Psoas muscle (tissue), 8 donors: ENCODE results near the gene MYO1F. TPM values are rescaled to one million over a fixed set of nuclear protein-coding genes. Genes with fewer than 3 reads are reported as not detected.

Experiments
- ATAC-seq, 4 donors: fragments of 200-7000 bp; cut with Tn5 transposase; one replicate each; pipeline ENCODE4 v1.9.1; 2020; ENCODE audit warnings: moderate library complexity in 3 of 4, mild to moderate bottlenecking in 2 of 4
- DNase-seq, 2 donors: peaks; one replicate each; pipeline ENCODE4 v3.0.0-alpha.2; 2020
- H3K27ac ChIP-seq: fragments of 200-600 bp; one replicate; pipeline ENCODE4 v1.8.0; 2022
- H3K27me3 ChIP-seq, 3 donors: fragments of 200-600 bp in 1 of 3; one replicate each; pipeline versions ENCODE4 v1.6.1 to v1.8.0; 2013 to 2022; ENCODE audit warnings: low read length in 2 of 3, mild to moderate bottlenecking in 2 of 3, moderate library complexity in 1 of 3; ENCODE audit not compliant: insufficient read depth in 3 of 3
- H3K36me3 ChIP-seq, 2 donors: fragments of 200-600 bp in 1 of 2; one replicate each; pipeline versions ENCODE4 v1.6.1 to v1.8.0; 2013 to 2022; ENCODE audit warnings: low read depth in 1 of 2, mild to moderate bottlenecking in 1 of 2, moderate library complexity in 1 of 2; ENCODE audit not compliant: insufficient read depth in 1 of 2
- H3K4me1 ChIP-seq: fragments of 200-600 bp; one replicate; pipeline ENCODE4 v1.8.0; 2022
- H3K4me3 ChIP-seq: fragments of 200-600 bp; one replicate; pipeline ENCODE4 v1.8.0; 2022; ENCODE audit warnings: mild to moderate bottlenecking
- H3K9me3 ChIP-seq: fragments of 200-600 bp; one replicate; pipeline ENCODE4 v1.8.0; 2022
- WGBS, 3 donors: extraction: QIAGEN DNeasy Blood & Tissue Kit; methylation state at CpG; one replicate each; pipeline versions ENCODE4 v1.1.6 to v1.1.7; 2013; 5-methylcytosine and 5-hydroxymethylcytosine counted together
- intact Hi-C, 2 donors: fragments of 100-400 bp; cut with DNase I; formaldehyde crosslinking; loops; one replicate each; pipeline versions ENCODE4 v1.11.0 to v1.14.2; 2022
- polyA plus RNA-seq, 3 donors: library from polyadenylated mRNA; stranded (reverse); fragments of 200-250 nt; gene quantifications; one replicate each; pipeline ENCODE4 v1.2.3, GENCODE V29; 2013
- total RNA-seq, 4 donors: library from RNA; stranded (reverse); fragmentation: NEBNext Ultra II Directional in 2 of 4; extraction: Animal tissue kit (Norgen Biotek cat#: 25700) in 2 of 4; gene quantifications; one replicate each; pipeline versions ENCODE4 v1.2.1 to v1.2.4, GENCODE V29; 2021 to 2023
- TF ChIP-seq, protein P1 (sequence below): fragments of 200-600 bp; IDR thresholded peaks from one replicate; pipeline ENCODE4 v1.8.0; 2022; ENCODE audit warnings: antibody characterized with exemption
- donor health status: healthy with polysubstance abuse.
- donor health status: DM: no; HTN: no; CAD: no; lungs with moderate emphysema.
- donor health status: Bipolar disorder and iron deficiency.
- donor health status: healthy.
- donor health status: DM: yes; HTN: yes; CAD: no.
- donor health status: DM: no; HTN: no; CAD: no.
- donor health status: DM: no; HTN: no; CAD: no.
- donor health status: DM: yes; HTN: yes; CAD: no.

The MYO1F gene
- total and polyA plus RNA-seq, 7 donors, result 1.00 to 6.3 (median 3.5) TPM

DNA sequence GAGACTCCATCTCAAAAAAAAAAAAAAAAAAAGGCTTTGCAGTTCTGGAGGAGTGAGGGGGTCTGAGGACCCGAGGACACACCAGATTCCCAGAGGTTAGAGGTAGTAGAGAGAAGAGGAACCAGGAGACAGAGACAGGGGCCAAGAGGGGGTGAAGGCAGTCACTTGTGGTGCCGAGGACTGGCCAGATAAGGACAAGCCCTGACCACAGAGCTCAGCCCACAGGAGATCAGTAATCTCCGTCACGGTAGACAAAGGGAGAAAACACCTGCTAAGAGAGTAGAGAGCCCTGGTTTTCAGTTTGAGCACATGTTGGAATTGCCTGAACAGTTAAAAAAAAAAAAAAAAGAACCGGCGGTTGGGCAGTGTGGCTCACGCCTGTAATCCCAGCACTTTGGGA lies 73.1 kb downstream of the MYO1F start:
- Histone ChIP-seq H3K9me3 (no peaks in the 10 kb centered on the region), H3K4me1 (peaks cover 11% of the 10 kb centered on the region), H3K4me3 (no peak overlapping the region), H3K36me3 (no peaks in the 10 kb centered on the region), H3K27ac (no peak overlapping the region), H3K27me3 (no peaks in the 10 kb centered on the region)
- DNase-seq (no peak), ATAC-seq (no peak)
- 83 to 92% (median 90%) methylated on average over 7 of the region's 7 CpGs for WGBS, 3 donors
- TF ChIP-seq, protein P1, sequence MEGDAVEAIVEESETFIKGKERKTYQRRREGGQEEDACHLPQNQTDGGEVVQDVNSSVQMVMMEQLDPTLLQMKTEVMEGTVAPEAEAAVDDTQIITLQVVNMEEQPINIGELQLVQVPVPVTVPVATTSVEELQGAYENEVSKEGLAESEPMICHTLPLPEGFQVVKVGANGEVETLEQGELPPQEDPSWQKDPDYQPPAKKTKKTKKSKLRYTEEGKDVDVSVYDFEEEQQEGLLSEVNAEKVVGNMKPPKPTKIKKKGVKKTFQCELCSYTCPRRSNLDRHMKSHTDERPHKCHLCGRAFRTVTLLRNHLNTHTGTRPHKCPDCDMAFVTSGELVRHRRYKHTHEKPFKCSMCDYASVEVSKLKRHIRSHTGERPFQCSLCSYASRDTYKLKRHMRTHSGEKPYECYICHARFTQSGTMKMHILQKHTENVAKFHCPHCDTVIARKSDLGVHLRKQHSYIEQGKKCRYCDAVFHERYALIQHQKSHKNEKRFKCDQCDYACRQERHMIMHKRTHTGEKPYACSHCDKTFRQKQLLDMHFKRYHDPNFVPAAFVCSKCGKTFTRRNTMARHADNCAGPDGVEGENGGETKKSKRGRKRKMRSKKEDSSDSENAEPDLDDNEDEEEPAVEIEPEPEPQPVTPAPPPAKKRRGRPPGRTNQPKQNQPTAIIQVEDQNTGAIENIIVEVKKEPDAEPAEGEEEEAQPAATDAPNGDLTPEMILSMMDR, result no peak
- intact Hi-C loops, result loop anchor here in 1 of 2 donors (5.0 kb wide), 1 partner anchor 37 kb away; no protein-coding TSS in a partner anchor

GRCh38 chr19:8503510-8503909 lies 73.7 kb downstream of the MYO1F start:
- no peak overlapping the region for H3K27ac ChIP-seq
- TF ChIP-seq, protein P1, result no peak
- no peaks in the 10 kb centered on the region for H3K27me3 ChIP-seq
- WGBS, 3 donors, result 83 to 93% (median 92%) methylated on average over 7 of the region's 7 CpGs
- DNase-seq, result no peak
- intact Hi-C loops, result loop anchor here in 1 of 2 donors (5.0 kb wide), 1 partner anchor 36 kb away; no protein-coding TSS in a partner anchor
- H3K9me3 ChIP-seq, result no peaks in the 10 kb centered on the region
- H3K36me3 ChIP-seq, result no peaks in the 10 kb centered on the region
- no peak for ATAC-seq
- no peak overlapping the region for H3K4me3 ChIP-seq
- H3K4me1 ChIP-seq, result peaks cover 11% of the 10 kb centered on the region

DNA sequence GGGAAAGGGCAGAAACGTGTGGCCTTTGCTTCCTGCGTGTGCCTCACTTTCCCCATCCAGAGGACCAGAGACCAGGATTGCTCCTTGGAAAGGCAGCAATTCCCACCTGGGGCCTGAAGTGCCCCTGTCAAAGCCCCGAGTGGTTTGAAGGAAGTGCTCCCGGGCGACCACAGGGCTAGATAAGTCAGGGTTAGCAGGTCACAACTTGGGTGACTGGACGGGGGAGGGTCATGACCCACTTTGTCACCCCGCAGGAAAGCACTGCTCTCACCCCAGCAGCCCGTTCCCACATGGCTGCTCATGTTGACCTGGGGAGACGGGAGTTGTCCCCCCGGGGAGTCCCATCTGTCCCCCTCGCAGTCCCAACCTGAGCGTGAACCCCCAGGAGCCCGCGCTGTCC lies 75.3 kb downstream of the MYO1F start:
- H3K4me1 ChIP-seq, result peaks cover 11% of the 10 kb centered on the region
- no peaks in the 10 kb centered on the region for H3K27me3 ChIP-seq
- no peaks in the 10 kb centered on the region for H3K9me3 ChIP-seq
- TF ChIP-seq, protein P1, result no peak
- no peak overlapping the region for H3K27ac ChIP-seq
- H3K36me3 ChIP-seq, result no peaks in the 10 kb centered on the region
- no peak overlapping the region for H3K4me3 ChIP-seq
- DNase-seq (no peak), ATAC-seq (no peak)
- intact Hi-C loops, result loop anchor here in 1 of 2 donors (5.0 kb wide), 1 partner anchor 35 kb away; no protein-coding TSS in a partner anchor
- WGBS, 3 donors, result 74 to 76% (median 74%) methylated on average over 14 of the region's 14 CpGs

DNA sequence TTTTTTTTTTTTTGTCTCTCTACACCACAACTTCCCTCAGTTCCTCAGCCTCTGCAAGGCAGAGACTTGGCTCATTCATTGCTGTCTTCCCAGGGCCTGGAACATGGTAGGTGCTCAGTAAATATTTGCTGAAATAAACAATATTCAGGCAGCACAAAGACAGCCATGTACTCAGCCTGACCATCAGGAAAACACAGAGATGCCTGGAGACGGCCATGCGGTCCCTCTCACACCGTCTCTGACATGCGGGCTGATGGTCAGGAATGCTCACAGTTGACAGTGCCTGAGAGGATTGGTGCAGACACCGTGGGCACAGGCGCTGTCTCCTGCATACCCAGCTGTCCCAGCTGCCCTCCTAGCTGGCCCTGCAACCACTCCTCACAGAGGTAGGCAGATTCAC lies 75.7 kb downstream of the MYO1F start:
- DNase-seq, result no peak
- intact Hi-C loops, result loop anchor here in 1 of 2 donors (5.0 kb wide), 1 partner anchor 34 kb away; no protein-coding TSS in a partner anchor
- Histone ChIP-seq H3K36me3 (no peaks in the 10 kb centered on the region), H3K9me3 (no peaks in the 10 kb centered on the region), H3K27ac (no peak overlapping the region), H3K4me3 (no peak overlapping the region), H3K27me3 (no peaks in the 10 kb centered on the region), H3K4me1 (peaks cover 11% of the 10 kb centered on the region)
- TF ChIP-seq, protein P1, result no peak
- WGBS, 3 donors, result 68 to 83% (median 68%) methylated on average over 6 of the region's 6 CpGs
- no peak for ATAC-seq

GRCh38 chr19:8500158-8500557 lies 77.1 kb downstream of the MYO1F start:
- intact Hi-C loops, result loop anchor here in 1 of 2 donors (5.0 kb wide), 1 partner anchor 33 kb away; no protein-coding TSS in a partner anchor
- H3K36me3 ChIP-seq, result no peaks in the 10 kb centered on the region
- no peaks in the 10 kb centered on the region for H3K9me3 ChIP-seq
- H3K27me3 ChIP-seq, result no peaks in the 10 kb centered on the region
- WGBS, 3 donors, result 59 to 70% (median 68%) methylated on average over 7 of the region's 7 CpGs
- no peak overlapping the region for H3K4me3 ChIP-seq
- no peak for ATAC-seq
- no peaks in the 10 kb centered on the region for H3K4me1 ChIP-seq
- H3K27ac ChIP-seq, result no peak overlapping the region
- DNase-seq, result no peak
- TF ChIP-seq, protein P1, result no peak
